Skeletal muscle tissue (tissue), 4 donors: ENCODE data around the gene XKR8. TPM values are rescaled to one million over a fixed set of nuclear protein-coding genes. Genes with fewer than 3 reads are reported as not detected.
A peak's percentile ranks its signal among the peaks of the same experiment; 100 is the strongest.

Source experiments
- H3K27ac ChIP-seq: one replicate; pipeline ENCODE4 v1.7.0; 2013; ENCODE audit warnings: mild to moderate bottlenecking, low read depth, low read length, inconsistent platforms
- H3K27me3 ChIP-seq, 3 donors: one replicate each; pipeline ENCODE4 v1.7.0; 2013; ENCODE audit warnings: low read length in 3 of 3; ENCODE audit not compliant: control insufficient read depth in 3 of 3, insufficient read depth in 3 of 3
- H3K36me3 ChIP-seq, 3 donors: one replicate each; pipeline ENCODE4 v1.7.0; 2013; ENCODE audit warnings: low read length in 3 of 3; ENCODE audit not compliant: control insufficient read depth in 3 of 3, insufficient read depth in 3 of 3
- H3K4me1 ChIP-seq, 3 donors: one replicate each; pipeline ENCODE4 v1.7.0; 2013; ENCODE audit warnings: low read length in 3 of 3, mild to moderate bottlenecking in 3 of 3; ENCODE audit not compliant: control insufficient read depth in 3 of 3, insufficient read depth in 3 of 3
- H3K4me3 ChIP-seq, 3 donors: one replicate each; pipeline ENCODE4 v1.7.0; 2013; ENCODE audit warnings: low read length in 3 of 3
- H3K9ac ChIP-seq, 3 donors: one replicate each; pipeline ENCODE4 v1.7.0; 2013; ENCODE audit warnings: low read length in 3 of 3, mild to moderate bottlenecking in 3 of 3, moderate library complexity in 2 of 3, low read depth in 1 of 3
- H3K9me3 ChIP-seq, 3 donors: one replicate each; pipeline ENCODE4 v1.7.0; 2013; ENCODE audit warnings: low read length in 3 of 3; ENCODE audit not compliant: control insufficient read depth in 3 of 3
- total RNA-seq: library from RNA; depleted of rRNA; stranded (reverse); fragments of >200 nt; gene quantifications from one replicate; pipeline ENCODE4 v1.2.3, GENCODE V29; 2014
- donor health status: Osteomylitis.

The XKR8 gene
- total RNA-seq, 1 donor from 2014 or later: 2.6 TPM

DNA sequence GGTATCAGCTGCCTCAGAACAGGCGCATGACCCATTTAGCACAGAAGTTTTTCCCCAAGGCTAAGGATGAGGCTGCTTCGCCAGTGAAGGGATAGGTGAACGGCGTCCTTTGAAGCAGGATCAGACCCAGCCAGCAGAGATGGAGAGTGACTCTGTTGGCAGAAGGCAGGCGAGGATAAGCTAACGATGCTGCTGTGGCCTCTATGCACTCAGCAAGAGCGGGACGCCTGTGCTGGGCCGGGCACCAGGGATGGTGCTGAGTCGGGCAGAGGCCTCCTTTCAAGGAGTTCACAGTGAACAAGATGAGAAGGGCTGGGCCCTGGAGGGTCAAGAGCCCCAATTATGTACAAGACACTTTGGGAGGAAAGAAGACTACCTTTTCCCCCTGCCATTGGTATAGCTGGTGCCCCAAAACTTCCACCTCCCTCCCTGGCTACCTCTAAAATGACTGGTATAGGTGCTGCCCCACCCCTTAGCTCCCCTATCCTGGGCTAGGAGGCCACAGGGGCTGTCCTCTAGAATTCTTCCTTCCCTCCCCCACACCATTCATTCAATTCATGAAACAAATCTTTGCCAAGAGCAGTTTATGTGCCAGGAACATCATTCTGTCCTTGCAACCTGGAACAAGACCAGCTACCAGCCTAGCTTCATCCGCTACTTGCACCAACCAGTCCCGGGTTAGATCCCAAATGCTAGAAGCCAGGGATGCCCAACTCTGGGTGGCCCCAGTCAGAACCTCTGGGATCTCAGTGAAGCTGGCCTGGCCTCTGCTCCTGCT is 7.5 kb downstream of the XKR8 start:
- peaks cover 18 to 28% (median 25%) of the 10 kb centered on the region in 3 donors for H3K36me3 ChIP-seq
- no peak overlapping the region for H3K9ac ChIP-seq
- H3K27ac ChIP-seq: no peak overlapping the region
- no peaks in the 10 kb centered on the region for H3K27me3 ChIP-seq
- H3K4me1 ChIP-seq: peaks cover 6 to 12% (median 9%) of the 10 kb centered on the region in 3 donors
- no peak overlapping the region for H3K4me3 ChIP-seq
- no peaks in the 10 kb centered on the region for H3K9me3 ChIP-seq

DNA sequence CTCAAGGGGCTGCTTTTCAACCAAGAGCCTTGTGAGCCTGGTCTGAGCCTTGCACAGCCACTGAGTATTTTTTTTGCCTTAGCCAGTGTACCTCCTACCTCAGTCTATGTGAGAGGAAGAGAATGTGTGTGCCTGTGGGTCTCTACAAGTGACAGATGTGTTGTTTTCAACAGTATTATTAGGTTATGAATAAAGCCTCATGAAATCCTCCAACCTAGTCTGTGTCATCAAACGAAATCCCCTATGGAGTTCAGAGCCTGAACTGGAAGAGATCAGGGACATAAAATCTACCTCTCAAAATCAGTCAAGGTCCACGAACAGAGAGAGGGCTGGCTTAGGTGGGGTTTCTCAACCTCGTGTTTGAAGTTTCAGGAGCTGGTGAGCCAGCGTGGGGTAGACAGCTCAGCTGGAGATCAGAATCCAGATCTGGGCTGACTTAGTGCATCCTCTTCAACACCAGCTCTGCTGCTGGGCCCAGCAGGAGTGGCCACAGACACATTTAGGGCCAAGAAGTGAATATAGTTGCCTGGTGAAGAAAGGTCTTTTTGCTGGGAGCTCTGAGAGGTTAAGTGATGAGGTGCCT is 8.2 kb downstream of the XKR8 start:
- Histone ChIP-seq H3K4me3 (no peak overlapping the region), H3K27ac (peak overlapping the region; percentile 31), H3K27me3 (no peaks in the 10 kb centered on the region), H3K9ac (no peak overlapping the region), H3K36me3 (peaks cover 22 to 28% (median 25%) of the 10 kb centered on the region in 3 donors), H3K9me3 (no peaks in the 10 kb centered on the region), H3K4me1 (peaks cover 6 to 14% (median 9%) of the 10 kb centered on the region in 3 donors)

DNA sequence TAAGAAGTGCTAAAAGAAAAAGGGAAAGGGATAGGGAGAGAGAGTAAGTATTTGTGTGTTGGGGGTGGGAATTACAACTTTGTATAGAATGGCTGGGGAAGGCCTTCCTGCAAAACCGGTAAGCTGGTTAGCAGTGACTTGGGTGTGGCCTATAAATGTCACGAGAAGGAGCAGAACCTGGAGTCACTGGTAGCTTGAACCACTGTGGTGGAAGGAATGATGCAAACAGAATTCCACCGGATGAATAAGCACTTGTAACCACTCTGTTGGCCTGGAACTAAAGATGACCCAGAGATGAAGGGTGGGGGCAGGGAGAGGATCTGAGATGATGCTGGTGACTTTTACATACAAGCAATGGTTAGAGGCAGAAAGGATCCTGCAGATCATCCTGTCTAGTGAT is 8.9 kb downstream of the XKR8 start:
- H3K9me3 ChIP-seq: no peaks in the 10 kb centered on the region
- H3K4me1 ChIP-seq: peaks cover 6 to 14% (median 9%) of the 10 kb centered on the region in 3 donors
- no peaks in the 10 kb centered on the region for H3K27me3 ChIP-seq
- no peak overlapping the region for H3K9ac ChIP-seq
- H3K36me3 ChIP-seq: peaks cover 22 to 28% (median 25%) of the 10 kb centered on the region in 3 donors
- H3K27ac ChIP-seq: peak overlapping the region; percentile 31
- no peak overlapping the region for H3K4me3 ChIP-seq

DNA sequence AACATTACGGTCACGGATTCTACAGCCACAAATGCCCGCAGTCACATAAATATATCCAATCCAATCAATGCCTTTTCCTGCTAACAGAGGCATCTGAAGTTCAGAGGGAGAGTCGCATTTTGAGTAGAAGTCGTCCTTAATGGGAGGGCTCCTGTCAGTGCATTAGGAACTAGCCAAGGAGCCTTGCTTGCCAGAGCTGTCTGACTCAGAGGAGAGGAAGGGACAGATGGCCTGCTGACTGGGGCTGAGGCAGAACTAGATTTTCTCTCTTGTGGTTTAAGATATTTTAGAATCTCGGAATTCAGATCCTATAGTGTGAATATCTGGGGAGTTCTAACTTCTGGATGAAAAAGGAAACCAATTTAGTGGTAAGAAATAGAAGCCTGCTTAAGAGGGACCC is 10.6 kb downstream of the XKR8 start:
- Histone ChIP-seq H3K9ac (no peak overlapping the region), H3K36me3 (peaks cover 20 to 23% (median 20%) of the 10 kb centered on the region in 3 donors)

DNA sequence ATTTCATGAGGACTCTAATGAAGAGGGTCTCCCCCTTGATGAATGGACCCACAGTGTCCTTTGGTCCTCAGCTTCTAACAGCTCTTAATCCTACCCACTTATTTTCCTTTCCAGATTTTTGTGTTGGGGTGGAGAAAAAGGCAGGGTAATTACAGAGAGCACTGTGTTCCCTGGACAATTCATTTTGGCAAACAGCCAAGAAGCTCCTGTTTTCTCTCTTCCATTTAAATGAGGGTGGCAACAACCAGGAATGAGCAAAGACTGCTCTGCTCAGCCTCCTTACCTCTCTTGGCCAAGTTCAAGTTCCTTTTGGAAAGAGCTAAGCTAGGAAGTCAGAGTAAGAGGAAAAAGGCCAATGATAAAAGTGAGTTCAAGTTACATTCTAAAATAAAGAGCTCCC is 11.9 kb downstream of the XKR8 start:
- H3K4me1 ChIP-seq: peaks cover 6 to 14% (median 9%) of the 10 kb centered on the region in 3 donors

More for the DNA sequence above, 10.6 kb downstream of the XKR8 start:
- no peak overlapping the region for H3K4me3 ChIP-seq
- H3K9me3 ChIP-seq: no peaks in the 10 kb centered on the region
- H3K27me3 ChIP-seq: no peaks in the 10 kb centered on the region
- H3K27ac ChIP-seq: peak overlapping the region; percentile 49
- H3K4me1 ChIP-seq: peaks cover 6 to 14% (median 9%) of the 10 kb centered on the region in 3 donors

DNA sequence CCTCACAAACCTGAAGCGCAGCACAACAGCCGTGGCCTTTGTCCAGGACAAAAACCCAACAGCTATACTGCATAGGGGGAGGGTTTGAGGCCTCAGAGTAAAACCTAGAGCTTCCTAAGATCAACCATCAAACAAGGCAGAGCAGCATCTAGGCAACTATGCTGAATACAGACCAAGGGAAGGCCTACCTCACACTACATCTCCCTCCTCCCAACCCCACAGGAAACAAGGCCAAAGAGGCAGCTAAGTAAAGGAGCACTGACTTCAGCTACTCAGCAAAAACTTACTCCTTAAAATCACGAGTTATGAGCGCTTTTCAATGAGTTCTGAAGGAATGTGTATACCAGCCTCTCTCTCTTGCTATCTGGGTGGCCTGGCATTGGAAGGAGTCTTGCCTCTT is 12.4 kb downstream of the XKR8 start:
- no peak overlapping the region for H3K9ac ChIP-seq
- H3K27ac ChIP-seq: no peak overlapping the region
- peaks cover 8 to 19% (median 14%) of the 10 kb centered on the region in 3 donors for H3K36me3 ChIP-seq
- H3K4me3 ChIP-seq: no peak overlapping the region
- no peaks in the 10 kb centered on the region for H3K9me3 ChIP-seq
- H3K4me1 ChIP-seq: peaks cover 6 to 14% (median 9%) of the 10 kb centered on the region in 3 donors
- H3K27me3 ChIP-seq: no peaks in the 10 kb centered on the region

More for the DNA sequence above, 11.9 kb downstream of the XKR8 start:
- Histone ChIP-seq H3K9ac (no peak overlapping the region), H3K27ac (no peak overlapping the region), H3K4me3 (no peak overlapping the region), H3K27me3 (no peaks in the 10 kb centered on the region), H3K9me3 (no peaks in the 10 kb centered on the region), H3K36me3 (peaks cover 12 to 20% (median 15%) of the 10 kb centered on the region in 3 donors)

DNA sequence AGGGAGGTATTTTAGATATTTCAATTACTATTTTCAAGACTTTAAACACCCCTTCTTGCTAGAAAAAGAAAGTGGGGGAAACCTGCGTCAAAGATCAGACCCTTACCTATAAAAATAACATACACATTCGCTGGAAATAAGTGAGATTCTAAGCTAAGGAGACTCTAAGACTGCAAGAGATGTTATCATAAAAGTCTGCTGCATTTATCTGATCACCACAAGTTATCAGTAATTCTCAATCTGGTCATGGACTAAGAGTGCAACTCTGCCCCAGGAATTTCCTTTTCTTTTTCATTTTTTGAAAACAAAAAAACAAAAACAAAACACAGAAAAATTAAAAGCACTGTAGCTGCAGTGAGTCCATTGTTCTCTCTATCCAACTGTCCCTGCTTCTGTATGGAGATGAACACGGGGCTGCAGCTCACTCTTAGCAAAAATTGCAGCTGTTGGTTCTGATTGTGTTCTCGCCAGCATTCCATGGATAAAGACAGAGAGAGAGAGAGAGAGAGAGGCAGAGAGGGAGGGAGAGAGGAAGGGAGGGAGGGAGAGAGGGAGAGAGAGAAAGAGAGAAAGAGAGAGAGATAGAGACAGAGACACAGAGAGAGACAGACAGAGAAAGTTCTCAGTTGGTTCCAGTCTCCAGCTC is 14.1 kb downstream of the XKR8 start:
- Histone ChIP-seq H3K4me3 (no peak overlapping the region), H3K9me3 (no peaks in the 10 kb centered on the region), H3K4me1 (peaks cover 6 to 11% (median 9%) of the 10 kb centered on the region in 3 donors), H3K27me3 (no peaks in the 10 kb centered on the region), H3K36me3 (peaks cover 0 to 23% (median 16%) of the 10 kb centered on the region in 3 donors), H3K27ac (no peak overlapping the region), H3K9ac (no peak overlapping the region)

DNA sequence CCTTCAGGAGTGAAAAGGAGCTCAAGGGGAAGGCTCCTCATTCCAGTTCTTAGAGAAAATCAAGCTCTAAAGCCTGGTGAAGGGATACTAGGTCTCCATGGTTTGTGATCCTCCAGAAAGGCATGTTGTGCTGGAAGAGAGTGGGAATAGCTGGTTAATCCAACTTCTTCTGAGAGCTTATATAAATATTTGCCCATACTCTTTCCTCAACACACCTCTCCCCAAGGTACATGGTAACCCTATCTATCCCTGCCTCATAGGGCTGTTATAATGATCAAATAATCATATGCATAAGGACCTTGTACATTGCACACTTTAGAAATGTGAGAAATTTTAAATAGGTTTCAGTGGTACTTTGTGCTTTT is 14.6 kb downstream of the XKR8 start:
- H3K9ac ChIP-seq: no peak overlapping the region
- peaks cover 6 to 11% (median 9%) of the 10 kb centered on the region in 3 donors for H3K4me1 ChIP-seq
- no peaks in the 10 kb centered on the region for H3K27me3 ChIP-seq
- peaks cover 0 to 23% (median 16%) of the 10 kb centered on the region in 3 donors for H3K36me3 ChIP-seq
- no peak overlapping the region for H3K4me3 ChIP-seq
- H3K27ac ChIP-seq: no peak overlapping the region
- no peaks in the 10 kb centered on the region for H3K9me3 ChIP-seq

DNA sequence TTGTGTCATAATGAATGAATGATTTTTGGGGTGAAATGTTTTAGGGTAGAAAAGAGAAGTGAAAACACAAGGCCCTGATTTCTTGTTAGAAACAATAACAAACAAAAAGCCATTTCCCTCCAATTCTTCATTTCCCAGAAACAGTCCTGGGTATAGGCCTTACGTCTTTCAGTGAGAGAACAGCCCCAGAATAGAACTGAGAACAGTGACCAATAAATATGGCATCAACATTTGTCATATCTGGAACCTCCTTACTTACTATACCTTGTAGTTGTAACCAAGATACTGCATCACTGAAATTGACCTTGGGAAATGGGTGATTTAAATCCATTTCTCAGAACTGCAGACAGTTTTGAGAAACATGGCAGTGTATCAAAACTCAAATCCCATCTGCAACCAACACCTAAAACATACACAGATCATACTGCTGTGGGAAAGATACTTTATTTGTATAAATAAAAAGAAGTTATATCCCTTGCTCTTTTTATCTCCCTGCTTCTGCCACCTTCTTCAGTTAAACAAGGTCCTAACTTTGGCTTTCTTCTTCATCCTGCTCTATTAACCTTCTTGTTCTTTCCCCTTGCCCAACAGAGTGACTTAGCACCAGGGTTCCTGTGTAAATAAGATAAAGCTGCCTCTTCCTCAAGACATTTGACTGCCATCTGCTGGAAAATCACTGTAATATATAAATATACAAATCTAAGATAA is 19.5 kb downstream of the XKR8 start:
- no peak overlapping the region for H3K27ac ChIP-seq
- no peaks in the 10 kb centered on the region for H3K9me3 ChIP-seq
- peaks cover 0 to 17% (median 9%) of the 10 kb centered on the region in 3 donors for H3K36me3 ChIP-seq
- H3K9ac ChIP-seq: no peak overlapping the region
- no peak overlapping the region for H3K4me3 ChIP-seq
- peaks cover 0 to 2% (median 0%) of the 10 kb centered on the region in 3 donors for H3K4me1 ChIP-seq
- no peaks in the 10 kb centered on the region for H3K27me3 ChIP-seq
